C4-2B (cell line): ENCODE data around the gene BABAM2.

Source experiments
- CTCF ChIP-seq: fragments of 450-650 bp; conservative IDR thresholded peaks from 2 replicates; pipeline ENCODE4 v1.5.1; 2017; ENCODE audit warnings: mild to moderate bottlenecking
- ZFX ChIP-seq: fragments of 450-650 bp; IDR thresholded peaks from 2 replicates; pipeline ENCODE4 v1.6.1; 2017

- TF ChIP-seq CTCF (no peak), ZFX (no peak)
Measured at GRCh38 chr2:28185891-28186290, 295.4 kb downstream of the BABAM2 start.
